CD14-positive monocyte (primary cell): ENCODE measurements around the gene ZNF598. TPM values are rescaled to one million over a fixed set of nuclear protein-coding genes. Genes with fewer than 3 reads are reported as not detected.

Source experiments
- DNase-seq, 3 donors: peaks; one replicate each; pipeline ENCODE4 v3.0.0-alpha.2; 2011 to 2022
- H2AFZ ChIP-seq: 2 replicates; pipeline ENCODE4 v1.6.0; 2012; ENCODE audit warnings: mild to moderate bottlenecking, low read depth, low read length, inconsistent platforms; ENCODE audit not compliant: insufficient read depth, poor library complexity, severe bottlenecking
- H3K27ac ChIP-seq, 2 donors: 1 replicate in 1 of 2; 2 replicates in 1 of 2; pipeline ENCODE4 v1.5.1; 2012 to 2013; ENCODE audit warnings: low read length in 2 of 2, control low read depth in 1 of 2, inconsistent platforms in 1 of 2, low read depth in 1 of 2, mild to moderate bottlenecking in 1 of 2
- H3K27me3 ChIP-seq, 2 donors: one replicate each; pipeline versions ENCODE4 v1.6.0 to v1.6.1; 2011 to 2013; ENCODE audit warnings: low read length in 2 of 2; ENCODE audit not compliant: control insufficient read depth in 2 of 2, insufficient read depth in 2 of 2
- H3K36me3 ChIP-seq, 2 donors: replicated peaks in 1 of 2; 1 replicate in 1 of 2; 2 replicates in 1 of 2; pipeline versions ENCODE4 v1.5.1 to v1.6.1; 2012 to 2013; ENCODE audit warnings: low read length in 2 of 2, control low read depth in 1 of 2, inconsistent platforms in 1 of 2, mild to moderate bottlenecking in 1 of 2; ENCODE audit not compliant: insufficient read depth in 2 of 2, control insufficient read depth in 1 of 2
- H3K4me1 ChIP-seq, 2 donors: 1 replicate in 1 of 2; 2 replicates in 1 of 2; pipeline versions ENCODE4 v1.5.1 to v1.6.1; 2012 to 2013; ENCODE audit warnings: low read length in 2 of 2, control low read depth in 1 of 2, inconsistent platforms in 1 of 2, mild to moderate bottlenecking in 1 of 2, moderate library complexity in 1 of 2; ENCODE audit not compliant: insufficient read depth in 2 of 2, control insufficient read depth in 1 of 2
- H3K4me2 ChIP-seq: replicated peaks from 2 replicates; pipeline ENCODE3; 2012; ENCODE audit warnings: low read length, moderate library complexity, mild to moderate bottlenecking; ENCODE audit not compliant: poor library complexity, severe bottlenecking; ENCODE audit errors: extremely low read depth
- H3K4me3 ChIP-seq, 3 experiments: fragments of 200-600 bp in 1 of 3; sonication (generic) in 1 of 3; replicated peaks in 1 of 3; 1 replicate in 2 of 3; 2 replicates in 1 of 3; pipeline ENCODE4 v1.5.1; 2011 to 2013; ENCODE audit warnings: low read length in 3 of 3, mild to moderate bottlenecking in 3 of 3, control low read depth in 2 of 3, low read depth in 2 of 3, inconsistent platforms in 1 of 3, moderate library complexity in 1 of 3
- H3K79me2 ChIP-seq: 2 replicates; pipeline ENCODE4 v1.6.0; 2012; ENCODE audit warnings: mild to moderate bottlenecking, control low read depth, inconsistent platforms, low read length, moderate library complexity; ENCODE audit not compliant: insufficient read depth
- H3K9ac ChIP-seq: 2 replicates; pipeline ENCODE4 v1.6.0; 2017; ENCODE audit warnings: low read length, mild to moderate bottlenecking; ENCODE audit not compliant: insufficient read depth, poor library complexity, severe bottlenecking
- H3K9me3 ChIP-seq, 2 donors: replicated peaks in 1 of 2; 1 replicate in 1 of 2; 2 replicates in 1 of 2; pipeline versions ENCODE4 v1.5.1 to v1.6.1; 2012 to 2013; ENCODE audit warnings: low read length in 2 of 2, control low read depth in 1 of 2; ENCODE audit not compliant: control insufficient read depth in 1 of 2, insufficient read depth in 1 of 2
- H4K20me1 ChIP-seq: 2 replicates; pipeline ENCODE4 v1.6.0; 2012; ENCODE audit warnings: mild to moderate bottlenecking, low read length, control low read depth, moderate library complexity; ENCODE audit not compliant: insufficient read depth
- H3K27ac Mint-ChIP-seq, 7 donors: one replicate each; pipeline ENCODE4 v1.8.0; 2020; ENCODE audit warnings: mild to moderate bottlenecking in 7 of 7, mixed read lengths in 7 of 7, moderate library complexity in 6 of 7, inconsistent platforms in 2 of 7
- H3K27me3 Mint-ChIP-seq, 3 donors: one replicate each; pipeline ENCODE4 v1.8.0; 2021 to 2022; ENCODE audit warnings: low read depth in 3 of 3, mild to moderate bottlenecking in 3 of 3, mixed read lengths in 3 of 3, moderate library complexity in 3 of 3, inconsistent platforms in 1 of 3
- H3K36me3 Mint-ChIP-seq, 2 donors: one replicate each; pipeline ENCODE4 v1.8.0; 2020; ENCODE audit warnings: mixed read lengths in 2 of 2, inconsistent platforms in 1 of 2, mild to moderate bottlenecking in 1 of 2
- H3K4me1 Mint-ChIP-seq: one replicate; pipeline ENCODE4 v1.8.0; 2020; ENCODE audit warnings: mild to moderate bottlenecking, mixed read lengths
- H3K4me3 Mint-ChIP-seq, 2 donors: one replicate each; pipeline ENCODE4 v1.8.0; 2020; ENCODE audit warnings: mild to moderate bottlenecking in 2 of 2, mixed read lengths in 2 of 2, moderate library complexity in 1 of 2
- H3K9me3 Mint-ChIP-seq, 7 donors: one replicate each; pipeline ENCODE4 v1.8.0; 2020 to 2022; ENCODE audit warnings: mixed read lengths in 7 of 7, mild to moderate bottlenecking in 6 of 7, moderate library complexity in 6 of 7, inconsistent platforms in 2 of 7
- WGBS: methylation state at CpG from one replicate; pipeline ENCODE4 v1.1.5; 2013; ENCODE audit warnings: missing lambda C conversion rate; ENCODE audit not compliant: insufficient coverage; 5-methylcytosine and 5-hydroxymethylcytosine counted together
- intact Hi-C, 2 donors: fragments of 100-400 bp; cut with micrococcal nuclease; formaldehyde crosslinking; loops; one replicate each; pipeline versions ENCODE4 v1.15.0 to v1.15.1; 2023
- polyA plus RNA-seq, 3 donors: library from polyadenylated mRNA; depleted of rRNA in 1 of 3; unstranded in 2 of 3; stranded (reverse) in 1 of 3; fragments of 300-500 nt in 2 of 3; fragments of >200 nt in 1 of 3; fragmentation: Illumina TruSeq in 2 of 3; gene quantifications; 1 replicate in 2 of 3; 2 replicates in 1 of 3; pipeline ENCODE4 v1.2.3, GENCODE V29; 2012 to 2021
- TF ChIP-seq, protein P1 (sequence below): fragments of 200-600 bp; IDR thresholded peaks from one replicate; pipeline ENCODE4 v1.8.0; 2022; ENCODE audit warnings: antibody characterized with exemption, mild to moderate bottlenecking

ZNF598 gene
- polyA plus RNA-seq, 3 donors: 1.4 to 42.1 (median 1.5) TPM

DNA sequence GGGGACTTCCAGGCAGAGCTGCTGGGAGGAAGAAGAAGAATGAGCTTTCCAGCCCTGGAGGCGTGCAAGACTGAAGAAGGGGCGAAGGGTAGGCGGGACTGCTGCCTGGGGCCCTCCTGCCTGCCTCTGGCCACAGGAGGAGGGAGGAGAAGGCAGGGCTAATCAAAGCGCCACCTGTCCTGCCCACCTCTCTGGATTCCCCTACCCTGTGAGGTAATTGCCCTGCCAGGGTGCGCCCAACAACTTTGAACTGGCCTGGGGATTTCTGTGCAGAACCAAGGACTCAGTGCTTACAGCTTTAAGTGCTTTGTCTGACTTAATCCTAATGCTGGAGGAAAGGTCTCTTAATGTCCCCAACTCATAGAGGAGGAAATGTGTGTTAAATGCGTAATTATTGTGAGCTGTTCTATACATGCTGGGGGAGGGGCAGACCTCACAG is 28.2 kb downstream of the ZNF598 start, which contains the start of gene NOXO1:
Gene NOXO1 (minus strand): TSS at position 72 of the 439 bp plus-strand sequence. CDS start 290 bp downstream, outside the sequence.
- peaks cover 46 to 63% (median 49%) of the 10 kb centered on the region in 3 donors for H3K27me3 Mint-ChIP-seq
- peaks cover 0 to 12% (median 5%) of the 10 kb centered on the region in 7 donors for H3K9me3 Mint-ChIP-seq
- peaks cover 18% of the 10 kb centered on the region for H3K4me1 Mint-ChIP-seq
- Histone ChIP-seq H4K20me1 (peaks cover 8% of the 10 kb centered on the region), H3K27ac (no peak within 1 kb of the TSS), H3K9me3 (peaks cover 0 to 17% of the 10 kb centered on the region in 2 donors), H3K4me1 (peaks cover 20 to 28% of the 10 kb centered on the region in 2 donors), H3K27me3 (peaks cover 30 to 48% of the 10 kb centered on the region in 2 donors), H3K36me3 (peaks cover 31 to 35% of the 10 kb centered on the region in 2 donors), H3K4me2 (no peak within 1 kb of the TSS), H3K79me2 (no peaks in the 10 kb centered on the region), H3K9ac (no peak within 1 kb of the TSS), H2AFZ (no peak within 1 kb of the TSS), H3K4me3 (no peak within 1 kb of the TSS)
- H3K27ac Mint-ChIP-seq: peak within 1 kb of the TSS in 2 of 7 donors; percentile 59 to 81
- no peak for DNase-seq
- WGBS: 41% methylated on average over 3 of the region's 6 CpGs
- TF ChIP-seq, protein P1, sequence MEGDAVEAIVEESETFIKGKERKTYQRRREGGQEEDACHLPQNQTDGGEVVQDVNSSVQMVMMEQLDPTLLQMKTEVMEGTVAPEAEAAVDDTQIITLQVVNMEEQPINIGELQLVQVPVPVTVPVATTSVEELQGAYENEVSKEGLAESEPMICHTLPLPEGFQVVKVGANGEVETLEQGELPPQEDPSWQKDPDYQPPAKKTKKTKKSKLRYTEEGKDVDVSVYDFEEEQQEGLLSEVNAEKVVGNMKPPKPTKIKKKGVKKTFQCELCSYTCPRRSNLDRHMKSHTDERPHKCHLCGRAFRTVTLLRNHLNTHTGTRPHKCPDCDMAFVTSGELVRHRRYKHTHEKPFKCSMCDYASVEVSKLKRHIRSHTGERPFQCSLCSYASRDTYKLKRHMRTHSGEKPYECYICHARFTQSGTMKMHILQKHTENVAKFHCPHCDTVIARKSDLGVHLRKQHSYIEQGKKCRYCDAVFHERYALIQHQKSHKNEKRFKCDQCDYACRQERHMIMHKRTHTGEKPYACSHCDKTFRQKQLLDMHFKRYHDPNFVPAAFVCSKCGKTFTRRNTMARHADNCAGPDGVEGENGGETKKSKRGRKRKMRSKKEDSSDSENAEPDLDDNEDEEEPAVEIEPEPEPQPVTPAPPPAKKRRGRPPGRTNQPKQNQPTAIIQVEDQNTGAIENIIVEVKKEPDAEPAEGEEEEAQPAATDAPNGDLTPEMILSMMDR: no peak
- H3K4me3 Mint-ChIP-seq: peak within 1 kb of the TSS in 1 of 2 donors; percentile 89
- intact Hi-C loops: no loop called here
- H3K36me3 Mint-ChIP-seq: peaks cover 34 to 42% of the 10 kb centered on the region in 2 donors

- Histone ChIP-seq H3K4me1 (peaks cover 20 to 28% of the 10 kb centered on the region in 2 donors), H3K9me3 (peaks cover 0 to 17% of the 10 kb centered on the region in 2 donors), H3K27me3 (peaks cover 30 to 48% of the 10 kb centered on the region in 2 donors), H3K79me2 (no peaks in the 10 kb centered on the region), H3K27ac (no peak overlapping the region), H3K4me3 (no peak overlapping the region), H3K4me2 (no peak overlapping the region), H4K20me1 (peaks cover 8% of the 10 kb centered on the region), H2AFZ (no peak overlapping the region), H3K9ac (no peak overlapping the region), H3K36me3 (peaks cover 31 to 35% of the 10 kb centered on the region in 2 donors)
- H3K36me3 Mint-ChIP-seq: peaks cover 33 to 41% of the 10 kb centered on the region in 2 donors
- TF ChIP-seq, protein P1: no peak
- 32% methylated on average over 16 of the region's 16 CpGs for WGBS
- peaks cover 18% of the 10 kb centered on the region for H3K4me1 Mint-ChIP-seq
- DNase-seq: no peak
- peaks cover 46 to 63% (median 52%) of the 10 kb centered on the region in 3 donors for H3K27me3 Mint-ChIP-seq
- peaks cover 0 to 12% (median 5%) of the 10 kb centered on the region in 7 donors for H3K9me3 Mint-ChIP-seq
- peak overlapping the region in 1 of 2 donors; percentile 89 for H3K4me3 Mint-ChIP-seq
- peak overlapping the region in 1 of 7 donors; percentile 81 for H3K27ac Mint-ChIP-seq
- intact Hi-C loops: no loop called here
Measured at GRCh38 chr16:1980770-1981087, 28.9 kb downstream of the ZNF598 start.
